K562 (cell line): ENCODE measurements around the gene NRIP2. TPM values are rescaled to one million over a fixed set of nuclear protein-coding genes. Genes with fewer than 3 reads are reported as not detected.
A peak's percentile ranks its signal among the peaks of the same experiment; 100 is the strongest.

ENCODE experiments used
- ARID2 ChIP-seq: fragments of 450-650 bp; IDR thresholded peaks from 2 replicates; pipeline ENCODE4 v1.6.1; 2017; ENCODE audit warnings: antibody characterized with exemption, mild to moderate bottlenecking
- CBX5 ChIP-seq: IDR thresholded peaks from 2 replicates; pipeline ENCODE4 v1.6.1; 2014; ENCODE audit warnings: low read depth, borderline replicate concordance
- DMBX1 ChIP-seq: fragments of 250-450 bp; sonication (Bioruptor Pico); IDR thresholded peaks from 2 replicates; pipeline ENCODE4 v1.8.0; 2022; ENCODE audit warnings: inconsistent platforms, mild to moderate bottlenecking, moderate library complexity, borderline replicate concordance
- EHMT2 ChIP-seq: fragments of 450-650 bp; IDR thresholded peaks from 2 replicates; pipeline ENCODE4 v1.6.1; 2018; ENCODE audit warnings: antibody characterized with exemption
- HNRNPK ChIP-seq: fragments of 200-400 bp; formaldehyde crosslinking; IDR thresholded peaks from one replicate; pipeline ENCODE4 v1.6.1; 2018; ENCODE audit warnings: mild to moderate bottlenecking, low read depth, low read length; ENCODE audit not compliant: poor library complexity, severe bottlenecking
- MXI1 ChIP-seq: IDR thresholded peaks from 2 replicates; pipeline ENCODE4 v1.6.1; 2011; ENCODE audit warnings: low read depth, mild to moderate bottlenecking, improper control_type of control experiment, low read length
- NCOR1 ChIP-seq: fragments of 450-650 bp; IDR thresholded peaks from 2 replicates; pipeline ENCODE4 v1.6.1; 2016; ENCODE audit warnings: mild to moderate bottlenecking, moderate library complexity
- RFX5 ChIP-seq: IDR thresholded peaks from 2 replicates; pipeline ENCODE4 v1.6.1; 2011; ENCODE audit warnings: low read depth, mild to moderate bottlenecking, improper control_type of control experiment, low read length
- RFX7 ChIP-seq: fragments of 250-450 bp; sonication (Bioruptor Pico); IDR thresholded peaks from 2 replicates; pipeline ENCODE4 v1.5.1; 2021; ENCODE audit warnings: mild to moderate bottlenecking
- SAFB2 ChIP-seq: fragments of 200-400 bp; formaldehyde crosslinking; IDR thresholded peaks from 2 replicates; pipeline ENCODE4 v1.6.1; 2018; ENCODE audit warnings: borderline replicate concordance, low read length, low read depth, moderate library complexity; ENCODE audit not compliant: severe bottlenecking
- SMARCA4 ChIP-seq: fragments of 450-650 bp; IDR thresholded peaks from 2 replicates; pipeline ENCODE4 v1.6.1; 2016
- SPI1 ChIP-seq: IDR thresholded peaks from 2 replicates; pipeline ENCODE4 v1.6.1; 2011; ENCODE audit warnings: low read depth, low read length, control low read depth, borderline replicate concordance
- ZNF133 ChIP-seq: fragments of 250-450 bp; sonication (Bioruptor Pico); IDR thresholded peaks from 2 replicates; pipeline ENCODE4 v1.4.0; 2020; ENCODE audit warnings: mild to moderate bottlenecking
- ZNF253 ChIP-seq: fragments of 250-450 bp; sonication (Bioruptor Pico); conservative IDR thresholded peaks from 2 replicates; pipeline ENCODE4 v1.6.1; 2021; ENCODE audit warnings: mild to moderate bottlenecking
- ZNF324 ChIP-seq: fragments of 250-450 bp; sonication (Bioruptor Pico); IDR thresholded peaks from 2 replicates; pipeline ENCODE4 v1.4.0; 2020; ENCODE audit warnings: mild to moderate bottlenecking
- polyA plus RNA-seq, 8 experiments: library from polyadenylated mRNA; depleted of rRNA in 4 of 8; stranded (reverse) in 5 of 8; unstranded in 3 of 8; fragments of >200 nt; fragmentation: Nextera tagmentation in 2 of 8; fragmentation: Illumina TruSeq in 1 of 8; extraction: Ambion mirVana in 2 of 8; extraction: Trizol in 1 of 8; gene quantifications; 2 replicates each; pipeline versions ENCODE4 v1.2.1 to v1.2.3, GENCODE V29; 2011 to 2014; ENCODE audit warnings: inconsistent platforms in 1 of 8, missing spikeins in 1 of 8
- total RNA-seq, 7 experiments: library from RNA; depleted of rRNA in 6 of 7; stranded (reverse); fragments of >200 nt in 6 of 7; fragmentation: Illumina TruSeq in 2 of 7; extraction: Trizol in 2 of 7; gene quantifications; 2 replicates each; pipeline versions ENCODE4 v1.2.1 to v1.2.3, GENCODE V29; 2011 to 2021; ENCODE audit warnings: low replicate concordance in 1 of 7
- TF ChIP-seq, protein P1 (sequence below): sonication (generic); formaldehyde crosslinking; IDR thresholded peaks from 2 replicates; pipeline ENCODE4 v1.8.1; 2023; ENCODE audit warnings: mild to moderate bottlenecking, missing genetic modification reagents
- TF ChIP-seq, protein P2 (sequence below): fragments of 450-650 bp; IDR thresholded peaks from 2 replicates; pipeline ENCODE4 v1.7.1; 2018; ENCODE audit warnings: mild to moderate bottlenecking, low read depth; ENCODE audit not compliant: partially characterized antibody
- TF ChIP-seq, protein P3 (sequence below), 2 experiments: fragments of 150-350 bp in 1 of 2; IDR thresholded peaks; 2 replicates each; pipeline ENCODE4 v1.6.1; 2012 to 2016; ENCODE audit warnings: low read depth in 2 of 2, low read length in 2 of 2, mild to moderate bottlenecking in 1 of 2, moderate library complexity in 1 of 2

The NRIP2 gene
- total and polyA plus RNA-seq, 9 of the 15 experiments (the other 6 are each of a cell fraction or from before 2014, with no cell fraction given): 0.07 to 0.10 TPM; not detected in 7

DNA sequence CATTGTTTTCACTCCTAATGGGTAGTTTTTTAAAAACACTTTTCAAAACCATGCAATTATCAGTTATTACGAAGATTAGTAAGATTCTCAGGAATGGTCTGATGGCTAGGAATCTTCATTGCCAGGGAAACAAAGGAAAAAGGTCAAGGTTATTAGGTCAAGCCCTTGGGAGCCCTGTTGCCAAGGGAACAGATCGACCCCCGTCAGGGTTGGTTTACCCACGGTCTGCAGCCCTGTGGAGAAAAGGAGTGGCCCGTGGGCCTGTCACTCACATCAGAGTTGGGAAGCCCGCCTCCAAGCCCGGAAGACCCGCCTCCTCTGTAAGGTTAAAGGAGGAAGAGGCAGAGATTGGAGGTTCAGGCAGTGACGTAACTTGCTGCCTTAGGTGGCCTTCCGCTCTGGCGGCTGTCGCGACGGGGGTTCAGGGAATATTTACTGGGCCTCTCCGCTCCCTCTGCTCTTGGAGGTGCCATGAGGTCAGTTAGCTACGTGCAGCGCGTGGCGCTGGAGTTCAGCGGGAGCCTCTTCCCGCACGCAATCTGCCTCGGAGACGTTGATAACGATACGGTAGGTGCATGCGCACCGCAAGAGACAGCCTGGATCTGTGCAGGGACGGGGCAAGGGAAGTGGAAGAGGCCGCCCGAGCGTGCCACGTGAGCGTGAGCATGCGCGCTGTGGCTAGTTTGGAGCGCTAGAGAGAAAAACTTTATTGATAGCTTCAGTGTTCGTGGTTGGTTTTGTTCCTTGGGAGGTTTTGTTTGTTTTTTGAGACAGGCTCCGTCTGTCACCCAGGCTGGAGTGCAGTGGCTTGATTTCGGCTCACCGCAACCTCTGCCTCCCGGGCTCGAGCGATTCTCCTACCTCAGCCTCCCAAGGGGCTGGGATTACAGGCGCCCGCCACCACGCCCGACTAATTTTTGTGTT lies 22.3 kb downstream of the NRIP2 start, which contains the start of gene ITFG2 (continued):
- TF ChIP-seq, protein P1, sequence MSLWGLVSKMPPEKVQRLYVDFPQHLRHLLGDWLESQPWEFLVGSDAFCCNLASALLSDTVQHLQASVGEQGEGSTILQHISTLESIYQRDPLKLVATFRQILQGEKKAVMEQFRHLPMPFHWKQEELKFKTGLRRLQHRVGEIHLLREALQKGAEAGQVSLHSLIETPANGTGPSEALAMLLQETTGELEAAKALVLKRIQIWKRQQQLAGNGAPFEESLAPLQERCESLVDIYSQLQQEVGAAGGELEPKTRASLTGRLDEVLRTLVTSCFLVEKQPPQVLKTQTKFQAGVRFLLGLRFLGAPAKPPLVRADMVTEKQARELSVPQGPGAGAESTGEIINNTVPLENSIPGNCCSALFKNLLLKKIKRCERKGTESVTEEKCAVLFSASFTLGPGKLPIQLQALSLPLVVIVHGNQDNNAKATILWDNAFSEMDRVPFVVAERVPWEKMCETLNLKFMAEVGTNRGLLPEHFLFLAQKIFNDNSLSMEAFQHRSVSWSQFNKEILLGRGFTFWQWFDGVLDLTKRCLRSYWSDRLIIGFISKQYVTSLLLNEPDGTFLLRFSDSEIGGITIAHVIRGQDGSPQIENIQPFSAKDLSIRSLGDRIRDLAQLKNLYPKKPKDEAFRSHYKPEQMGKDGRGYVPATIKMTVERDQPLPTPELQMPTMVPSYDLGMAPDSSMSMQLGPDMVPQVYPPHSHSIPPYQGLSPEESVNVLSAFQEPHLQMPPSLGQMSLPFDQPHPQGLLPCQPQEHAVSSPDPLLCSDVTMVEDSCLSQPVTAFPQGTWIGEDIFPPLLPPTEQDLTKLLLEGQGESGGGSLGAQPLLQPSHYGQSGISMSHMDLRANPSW (CRISPR knock-in tag): no peak
- TF ChIP-seq, protein P2, sequence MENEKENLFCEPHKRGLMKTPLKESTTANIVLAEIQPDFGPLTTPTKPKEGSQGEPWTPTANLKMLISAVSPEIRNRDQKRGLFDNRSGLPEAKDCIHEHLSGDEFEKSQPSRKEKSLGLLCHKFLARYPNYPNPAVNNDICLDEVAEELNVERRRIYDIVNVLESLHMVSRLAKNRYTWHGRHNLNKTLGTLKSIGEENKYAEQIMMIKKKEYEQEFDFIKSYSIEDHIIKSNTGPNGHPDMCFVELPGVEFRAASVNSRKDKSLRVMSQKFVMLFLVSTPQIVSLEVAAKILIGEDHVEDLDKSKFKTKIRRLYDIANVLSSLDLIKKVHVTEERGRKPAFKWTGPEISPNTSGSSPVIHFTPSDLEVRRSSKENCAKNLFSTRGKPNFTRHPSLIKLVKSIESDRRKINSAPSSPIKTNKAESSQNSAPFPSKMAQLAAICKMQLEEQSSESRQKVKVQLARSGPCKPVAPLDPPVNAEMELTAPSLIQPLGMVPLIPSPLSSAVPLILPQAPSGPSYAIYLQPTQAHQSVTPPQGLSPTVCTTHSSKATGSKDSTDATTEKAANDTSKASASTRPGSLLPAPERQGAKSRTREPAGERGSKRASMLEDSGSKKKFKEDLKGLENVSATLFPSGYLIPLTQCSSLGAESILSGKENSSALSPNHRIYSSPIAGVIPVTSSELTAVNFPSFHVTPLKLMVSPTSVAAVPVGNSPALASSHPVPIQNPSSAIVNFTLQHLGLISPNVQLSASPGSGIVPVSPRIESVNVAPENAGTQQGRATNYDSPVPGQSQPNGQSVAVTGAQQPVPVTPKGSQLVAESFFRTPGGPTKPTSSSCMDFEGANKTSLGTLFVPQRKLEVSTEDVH: peak; percentile 58
- TF ChIP-seq ZNF324 (CRISPR knock-in tag): no peak
- TF ChIP-seq RFX7: no peak
- TF ChIP-seq SAFB2: no peak
- TF ChIP-seq DMBX1 (CRISPR knock-in tag): no peak
- no peak for TF ChIP-seq EHMT2
- TF ChIP-seq HNRNPK: no peak
- TF ChIP-seq SPI1: peak; percentile 81
- TF ChIP-seq ZNF133 (CRISPR knock-in tag): no peak
- TF ChIP-seq ARID2: no peak
- TF ChIP-seq CBX5: no peak
- peak; percentile 53; the same call in 1 of the 2 replicates for TF ChIP-seq NCOR1
- TF ChIP-seq SMARCA4: no peak
- TF ChIP-seq, protein P3, sequence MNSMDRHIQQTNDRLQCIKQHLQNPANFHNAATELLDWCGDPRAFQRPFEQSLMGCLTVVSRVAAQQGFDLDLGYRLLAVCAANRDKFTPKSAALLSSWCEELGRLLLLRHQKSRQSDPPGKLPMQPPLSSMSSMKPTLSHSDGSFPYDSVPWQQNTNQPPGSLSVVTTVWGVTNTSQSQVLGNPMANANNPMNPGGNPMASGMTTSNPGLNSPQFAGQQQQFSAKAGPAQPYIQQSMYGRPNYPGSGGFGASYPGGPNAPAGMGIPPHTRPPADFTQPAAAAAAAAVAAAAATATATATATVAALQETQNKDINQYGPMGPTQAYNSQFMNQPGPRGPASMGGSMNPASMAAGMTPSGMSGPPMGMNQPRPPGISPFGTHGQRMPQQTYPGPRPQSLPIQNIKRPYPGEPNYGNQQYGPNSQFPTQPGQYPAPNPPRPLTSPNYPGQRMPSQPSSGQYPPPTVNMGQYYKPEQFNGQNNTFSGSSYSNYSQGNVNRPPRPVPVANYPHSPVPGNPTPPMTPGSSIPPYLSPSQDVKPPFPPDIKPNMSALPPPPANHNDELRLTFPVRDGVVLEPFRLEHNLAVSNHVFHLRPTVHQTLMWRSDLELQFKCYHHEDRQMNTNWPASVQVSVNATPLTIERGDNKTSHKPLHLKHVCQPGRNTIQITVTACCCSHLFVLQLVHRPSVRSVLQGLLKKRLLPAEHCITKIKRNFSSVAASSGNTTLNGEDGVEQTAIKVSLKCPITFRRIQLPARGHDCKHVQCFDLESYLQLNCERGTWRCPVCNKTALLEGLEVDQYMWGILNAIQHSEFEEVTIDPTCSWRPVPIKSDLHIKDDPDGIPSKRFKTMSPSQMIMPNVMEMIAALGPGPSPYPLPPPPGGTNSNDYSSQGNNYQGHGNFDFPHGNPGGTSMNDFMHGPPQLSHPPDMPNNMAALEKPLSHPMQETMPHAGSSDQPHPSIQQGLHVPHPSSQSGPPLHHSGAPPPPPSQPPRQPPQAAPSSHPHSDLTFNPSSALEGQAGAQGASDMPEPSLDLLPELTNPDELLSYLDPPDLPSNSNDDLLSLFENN (IDR thresholded peaks at IDR 0.05; ENCODE audit: low read depth in 2 of 2, low read length in 2 of 2): no peak
- no peak for TF ChIP-seq ZNF253 (CRISPR knock-in tag)
- TF ChIP-seq MXI1: peak; percentile 78
- TF ChIP-seq RFX5: no peak
